GM18508 (cell line): Measurements from ENCODE around the gene TTC5.
"Not testable (repeated sequence)": the region's sequence is repeated elsewhere in the genome, so short reads cannot be mapped to it uniquely, and the experiment has no call there.

Experiments used
- ATAC-seq: cut with Tn5 transposase; IDR thresholded peaks from one replicate; pipeline ENCODE4 v1.9.1; 2021; ENCODE audit warnings: moderate number of reproducible peaks; ENCODE audit not compliant: insufficient read depth, unreplicated experiment

Gene TTC5

GRCh38 chr14:20314026-20314425 is 8.3 kb upstream of the TTC5 start:
- no peak for ATAC-seq

- no peak for ATAC-seq
Observed at GRCh38 chr14:20306079-20306423, 300 bp upstream of the TTC5 start.

DNA sequence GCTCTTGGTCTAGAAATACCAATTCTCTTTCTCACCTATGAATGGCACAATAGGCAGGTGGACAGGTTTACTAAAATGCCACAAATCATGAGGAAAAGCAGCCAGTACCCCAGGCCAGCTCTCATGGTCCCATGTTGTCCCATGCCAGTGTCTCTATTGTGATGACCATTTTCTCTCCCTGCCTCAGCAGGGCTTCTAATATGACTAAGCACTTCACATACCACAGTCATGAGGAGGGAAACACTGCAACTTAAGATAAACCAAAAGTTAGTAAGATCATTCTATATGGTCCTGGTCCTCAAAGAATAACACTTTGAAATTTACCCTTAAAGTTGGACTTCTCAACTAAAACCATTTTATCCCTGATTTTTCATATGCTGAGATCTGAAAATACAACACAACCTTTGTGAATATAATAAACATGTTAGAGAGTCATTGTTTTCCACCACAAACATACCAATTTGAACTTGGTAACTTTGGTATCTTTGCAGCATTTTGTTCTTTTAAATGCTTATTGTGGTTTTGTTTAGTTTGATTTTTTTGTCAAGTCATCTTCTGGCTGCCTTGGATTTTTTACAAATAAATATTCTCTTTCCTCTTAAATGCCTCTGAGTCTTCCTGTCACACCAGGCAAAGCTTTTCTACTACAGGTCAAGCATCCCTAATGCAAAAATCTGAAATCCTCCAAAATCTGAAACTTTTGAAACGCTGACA is 3.6 kb downstream of the TTC5 start:
- no peak for ATAC-seq

GRCh38 chr14:20295067-20295466 is 10.7 kb downstream of the TTC5 start:
- peak; percentile 94 for ATAC-seq

DNA sequence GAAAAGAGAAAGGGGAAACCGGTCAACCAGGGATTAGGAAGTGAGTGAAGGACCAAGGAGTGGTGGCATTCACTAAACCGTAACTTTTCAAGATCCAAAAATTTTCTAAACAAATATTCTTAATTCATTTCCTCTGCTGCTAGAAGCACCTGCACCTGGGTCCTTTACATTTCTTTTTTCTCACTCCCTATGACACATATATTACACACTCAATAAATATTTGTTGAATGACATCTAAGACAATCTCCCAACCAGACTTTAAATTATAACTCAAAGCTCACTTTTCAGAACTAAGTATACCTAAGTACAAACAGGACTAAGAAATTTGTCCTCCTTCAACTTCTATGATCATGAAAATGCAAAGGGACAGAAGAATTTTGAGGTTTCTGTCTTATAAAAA is 11.1 kb downstream of the TTC5 start:
- no peak for ATAC-seq

DNA sequence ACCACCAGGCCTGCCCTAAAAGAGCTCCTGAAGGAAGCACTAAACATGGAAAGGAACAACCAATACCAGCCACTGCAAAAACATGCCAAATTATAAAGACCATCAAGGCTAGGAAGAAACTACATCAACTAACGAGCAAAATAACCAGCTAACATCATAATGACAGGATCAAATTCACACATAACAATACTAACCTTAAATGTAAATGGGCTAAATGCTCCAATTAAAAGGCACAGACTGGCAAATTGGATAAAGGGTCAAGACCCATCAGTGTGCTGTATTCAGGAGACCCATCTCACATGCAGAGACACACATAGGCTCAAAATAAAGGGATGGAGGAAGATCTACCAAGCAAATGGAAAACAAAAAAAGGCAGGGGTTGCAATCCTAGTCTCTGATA is 23.8 kb downstream of the TTC5 start:
- not testable (repeated sequence) for ATAC-seq

DNA sequence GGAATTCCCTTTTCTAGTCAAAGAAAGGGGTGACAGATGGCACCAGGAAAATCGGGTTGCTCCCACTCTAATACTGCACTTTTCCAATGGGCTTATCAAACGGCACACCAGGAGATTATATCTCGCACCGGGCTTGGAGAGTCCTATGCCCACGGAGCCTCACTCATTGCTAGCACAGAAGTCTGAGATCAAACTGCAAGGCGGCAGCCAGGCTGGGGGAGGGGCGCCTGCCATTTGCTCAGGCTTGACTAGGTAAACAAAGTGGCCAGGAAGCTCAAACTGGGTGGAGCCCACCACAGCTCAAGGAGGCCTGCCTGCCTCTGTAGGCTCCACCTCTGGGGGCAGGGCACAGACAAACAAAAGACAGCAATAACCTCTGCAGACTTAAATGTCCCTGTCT is 25.5 kb downstream of the TTC5 start:
- ATAC-seq: not testable (repeated sequence)

DNA sequence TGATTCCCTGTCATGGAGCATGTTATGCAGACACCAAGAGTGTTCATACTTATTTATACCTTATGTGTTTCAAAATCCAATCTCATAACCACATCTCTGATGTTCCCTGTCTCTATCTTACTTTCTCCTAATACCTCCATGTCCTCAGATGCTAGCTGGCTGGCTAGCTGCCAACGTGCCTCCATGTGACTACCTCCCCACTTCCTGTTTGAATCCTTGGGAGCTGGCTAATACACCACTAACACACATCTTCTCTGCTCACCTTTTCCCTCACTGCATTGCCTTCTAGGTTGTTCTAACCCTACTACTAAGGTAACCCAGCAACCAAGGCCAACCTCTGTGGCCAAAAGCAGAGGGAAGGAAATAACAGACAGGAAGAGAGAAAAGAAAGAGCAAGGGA is 27.3 kb downstream of the TTC5 start:
- no peak for ATAC-seq

GRCh38 chr14:20277409-20277808 is 28.3 kb downstream of the TTC5 start:
- no peak for ATAC-seq

GRCh38 chr14:20274062-20274461 is 31.7 kb downstream of the TTC5 start:
- no peak for ATAC-seq

GRCh38 chr14:20264361-20264760 is 41.4 kb downstream of the TTC5 start:
- not testable (repeated sequence) for ATAC-seq

DNA sequence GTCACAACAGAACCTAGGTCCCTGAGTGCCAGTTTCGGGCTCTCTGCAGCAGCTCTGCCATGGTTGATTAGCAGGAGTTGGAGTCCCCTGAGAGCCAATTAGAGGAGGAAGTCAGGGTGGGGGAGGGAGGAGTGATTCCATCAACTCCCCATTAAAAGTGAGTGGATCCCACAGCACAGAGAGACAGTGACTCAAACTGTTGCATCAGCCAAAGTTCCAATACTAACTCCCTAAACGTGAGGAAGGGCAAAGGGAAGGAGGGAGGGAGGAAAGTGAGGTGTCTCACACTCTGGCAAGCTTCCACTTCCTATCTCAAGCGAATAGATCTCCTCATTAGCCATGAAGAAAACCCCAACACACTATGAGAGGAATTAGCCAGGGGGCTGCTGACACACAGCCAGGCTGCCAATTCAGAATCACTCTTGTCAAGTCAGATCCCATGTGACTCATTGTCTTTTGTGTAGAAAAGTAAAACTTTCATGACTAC is 43.1 kb downstream of the TTC5 start:
- no peak for ATAC-seq

DNA sequence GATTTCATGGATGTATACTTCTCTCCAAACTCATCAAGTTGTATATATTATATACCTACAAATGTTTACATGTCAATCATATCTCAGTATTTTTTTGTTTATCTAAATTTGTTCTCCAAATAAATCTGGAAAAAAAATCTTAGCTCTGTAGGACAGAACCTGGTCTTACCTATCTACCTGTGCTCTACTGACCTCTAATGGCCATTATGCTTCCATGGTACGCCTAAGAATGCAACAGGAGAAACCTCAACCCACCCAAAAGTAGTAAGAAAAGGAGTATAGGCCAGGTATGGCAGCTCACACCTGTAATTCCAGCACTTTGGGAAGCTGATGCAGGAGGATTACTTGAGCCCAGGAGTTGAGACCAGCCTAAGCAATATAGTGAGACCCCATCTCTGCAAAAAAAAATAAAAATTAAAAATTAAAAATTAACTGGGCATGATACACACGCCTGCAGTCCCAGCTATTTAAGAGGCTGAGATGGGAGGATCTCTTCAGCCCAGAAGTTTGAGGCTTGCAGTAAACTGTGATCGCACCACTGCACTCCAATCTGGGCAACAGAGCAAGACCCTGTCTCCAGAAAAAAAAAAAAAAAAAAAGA is 58.0 kb downstream of the TTC5 start:
- ATAC-seq: no peak
